RCC 7860 (cell line): ENCODE data around the gene FYB1.

Experiments used
- DNase-seq: peaks from one replicate; pipeline ENCODE4 v3.0.0-alpha.2; 2015; ENCODE audit warnings: low spot score
- FAIRE-seq: peaks from 2 replicates; lab custom pipeline; 2012; peaks lifted over from hg19 to GRCh38; lab: Jason Lieb, UNC

The FYB1 gene

GRCh38 chr5:39164016-39164415 is 55.3 kb downstream of the FYB1 start:
- no peak for DNase-seq
- FAIRE-seq, result no peak

GRCh38 chr5:39161578-39161977 is 57.8 kb downstream of the FYB1 start:
- no peak for FAIRE-seq
- DNase-seq, result no peak

- DNase-seq (no peak), FAIRE-seq (no peak)
Measured at GRCh38 chr5:39160576-39161213, 58.7 kb downstream of the FYB1 start.

GRCh38 chr5:39159811-39160490 is 59.4 kb downstream of the FYB1 start:
- DNase-seq, result no peak
- no peak for FAIRE-seq

GRCh38 chr5:39158786-39159185 is 60.6 kb downstream of the FYB1 start:
- DNase-seq, result no peak
- FAIRE-seq, result no peak

- FAIRE-seq (no peak), DNase-seq (no peak)
Measured at GRCh38 chr5:39158127-39158593, 61.2 kb downstream of the FYB1 start.

- no peak for FAIRE-seq
- no peak for DNase-seq
Measured at GRCh38 chr5:39157701-39158100, 61.7 kb downstream of the FYB1 start.

- DNase-seq (no peak), FAIRE-seq (no peak)
Measured at GRCh38 chr5:39156082-39156481, 63.3 kb downstream of the FYB1 start.

GRCh38 chr5:39151745-39152144 is 67.6 kb downstream of the FYB1 start:
- no peak for FAIRE-seq
- DNase-seq, result no peak

- no peak for DNase-seq
- FAIRE-seq, result no peak
Measured at GRCh38 chr5:39149966-39150365, 69.4 kb downstream of the FYB1 start.

- FAIRE-seq (peak; percentile 91), DNase-seq (peak; percentile 24)
Measured at GRCh38 chr5:39148983-39149534, 70.3 kb downstream of the FYB1 start.

- FAIRE-seq (no peak), DNase-seq (no peak)
Measured at GRCh38 chr5:39146831-39147540, 72.4 kb downstream of the FYB1 start.

GRCh38 chr5:39143151-39143860 is 76.1 kb downstream of the FYB1 start:
- no peak for FAIRE-seq
- DNase-seq, result no peak

- FAIRE-seq (no peak), DNase-seq (no peak)
Measured at GRCh38 chr5:39140558-39141168, 78.7 kb downstream of the FYB1 start.

- FAIRE-seq (peak; percentile 96), DNase-seq (peak; percentile 75)
Measured at GRCh38 chr5:39138892-39139291, 80.5 kb downstream of the FYB1 start.

- DNase-seq (no peak), FAIRE-seq (peak; percentile 44)
Measured at GRCh38 chr5:39137819-39138451, 81.4 kb downstream of the FYB1 start.

GRCh38 chr5:39137391-39137790 is 82.0 kb downstream of the FYB1 start:
- DNase-seq, result no peak
- FAIRE-seq, result peak; percentile 55

GRCh38 chr5:39132792-39133191 is 86.6 kb downstream of the FYB1 start:
- FAIRE-seq (peak; percentile 93), DNase-seq (peak; percentile 33)

- DNase-seq (no peak), FAIRE-seq (no peak)
Measured at GRCh38 chr5:39132128-39132447, 87.3 kb downstream of the FYB1 start.
